Activated CD8-positive, alpha-beta memory T cell treated with anti-CD3 and anti-CD28 coated beads, Interleukin-2, amount 10 ng/mL, durations not matched to agents 7 days and 5 days (primary cell): Measurements from ENCODE around the gene MTRF1L. TPM values are rescaled to one million over a fixed set of nuclear protein-coding genes. Genes with fewer than 3 reads are reported as not detected.
A peak's percentile ranks its signal among the peaks of the same experiment; 100 is the strongest.
"Not testable (repeated sequence)": the region's sequence is repeated elsewhere in the genome, so short reads cannot be mapped to it uniquely, and the experiment has no call there.

Source experiments
- ATAC-seq: fragments of 150-1000 bp; cut with Tn5 transposase; one replicate; pipeline ENCODE4 v1.10.0; 2021; ENCODE audit warnings: moderate library complexity
- CTCF ChIA-PET: fragments of 350-600 bp; sonication (Branson Sonifier 250); formaldehyde crosslinking; loops from one replicate; lab custom pipeline; 2021; ENCODE audit warnings: antibody characterized with exemption; lab: Charles Lee
- DNase-seq: peaks from one replicate; pipeline ENCODE4 v3.0.0-alpha.2; 2020
- H3K27ac Mint-ChIP-seq: one replicate; pipeline ENCODE4 v1.8.0; 2021; ENCODE audit warnings: mild to moderate bottlenecking, mixed read lengths
- H3K27me3 Mint-ChIP-seq: one replicate; pipeline ENCODE4 v1.8.0; 2021; ENCODE audit warnings: mixed read lengths
- H3K36me3 Mint-ChIP-seq: one replicate; pipeline ENCODE4 v1.8.0; 2021; ENCODE audit warnings: mild to moderate bottlenecking, mixed read lengths
- H3K4me1 Mint-ChIP-seq: one replicate; pipeline ENCODE4 v1.8.0; 2021; ENCODE audit warnings: mixed read lengths
- H3K4me3 Mint-ChIP-seq: one replicate; pipeline ENCODE4 v1.8.0; 2021; ENCODE audit warnings: mild to moderate bottlenecking, moderate library complexity, mixed read lengths
- H3K9me3 Mint-ChIP-seq: one replicate; pipeline ENCODE4 v1.8.0; 2022; ENCODE audit warnings: low read depth, mixed read lengths
- total RNA-seq, 2 experiments: library from RNA; stranded (reverse); gene quantifications; one replicate each; pipeline ENCODE4 v1.2.3, GENCODE V29; 2021

Gene MTRF1L
- total RNA-seq, 2 experiments from 2014 or later, result 15.5 to 23.1 TPM

DNA sequence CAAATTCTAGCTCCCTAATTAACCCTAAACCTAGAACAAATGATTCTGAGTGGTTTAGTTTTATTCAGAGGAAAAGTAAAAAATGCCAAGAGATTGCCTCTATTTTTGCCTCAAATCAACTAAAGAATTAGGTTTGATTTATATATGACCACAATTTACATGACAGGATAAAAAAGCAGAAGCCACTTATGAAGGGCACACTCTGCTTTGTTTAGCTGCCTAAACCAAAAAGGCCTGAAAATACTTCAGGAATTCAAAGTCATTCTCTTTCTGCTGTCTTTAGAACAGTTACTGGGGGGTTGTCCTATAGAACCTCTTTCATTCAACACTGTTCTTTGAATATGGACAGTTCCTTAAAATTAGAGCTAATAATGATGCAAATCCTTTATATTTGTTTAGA is 25.0 kb downstream of the MTRF1L start:
- H3K4me3 Mint-ChIP-seq, result no peak overlapping the region
- no peak overlapping the region for H3K27ac Mint-ChIP-seq
- DNase-seq (no peak), ATAC-seq (no peak)
- no peaks in the 10 kb centered on the region for H3K9me3 Mint-ChIP-seq
- H3K4me1 Mint-ChIP-seq, result peaks cover 72% of the 10 kb centered on the region
- CTCF ChIA-PET, result interaction anchor here (0.7 to 1.5 kb wide), 2 partner anchors 30 to 47 kb away, joined by 3 read pairs; no protein-coding TSS in a partner anchor
- no peaks in the 10 kb centered on the region for H3K27me3 Mint-ChIP-seq
- peaks cover 76% of the 10 kb centered on the region for H3K36me3 Mint-ChIP-seq

DNA sequence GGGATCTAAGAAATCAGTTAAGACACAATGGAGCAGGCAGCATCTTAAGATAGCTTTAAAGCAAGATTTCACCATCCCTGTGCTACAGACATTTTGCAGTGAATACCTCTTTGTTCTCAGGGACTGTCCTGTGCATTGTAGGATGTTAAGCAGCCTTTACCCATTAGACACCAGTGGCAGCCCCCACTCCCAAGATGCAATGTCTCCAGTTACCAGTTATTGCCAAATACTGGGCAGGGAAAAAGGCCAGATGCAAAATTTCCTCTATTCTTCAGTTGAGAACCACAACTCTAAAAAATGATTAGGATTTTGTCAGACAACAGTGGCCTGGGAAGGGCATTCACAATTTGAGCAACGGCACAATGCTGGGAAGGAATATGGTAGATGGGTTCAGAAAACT is 25.8 kb downstream of the MTRF1L start:
- H3K4me1 Mint-ChIP-seq, result peaks cover 72% of the 10 kb centered on the region
- H3K4me3 Mint-ChIP-seq, result peak overlapping the region; percentile 28
- no peak for DNase-seq
- H3K9me3 Mint-ChIP-seq, result no peaks in the 10 kb centered on the region
- H3K36me3 Mint-ChIP-seq, result peaks cover 79% of the 10 kb centered on the region
- ATAC-seq, result no peak
- CTCF ChIA-PET, result interaction anchor here (1.5 kb wide), 1 partner anchor 48 kb away, joined by 3 read pairs; no protein-coding TSS in a partner anchor
- H3K27ac Mint-ChIP-seq, result peak overlapping the region; percentile 68
- H3K27me3 Mint-ChIP-seq, result no peaks in the 10 kb centered on the region

DNA sequence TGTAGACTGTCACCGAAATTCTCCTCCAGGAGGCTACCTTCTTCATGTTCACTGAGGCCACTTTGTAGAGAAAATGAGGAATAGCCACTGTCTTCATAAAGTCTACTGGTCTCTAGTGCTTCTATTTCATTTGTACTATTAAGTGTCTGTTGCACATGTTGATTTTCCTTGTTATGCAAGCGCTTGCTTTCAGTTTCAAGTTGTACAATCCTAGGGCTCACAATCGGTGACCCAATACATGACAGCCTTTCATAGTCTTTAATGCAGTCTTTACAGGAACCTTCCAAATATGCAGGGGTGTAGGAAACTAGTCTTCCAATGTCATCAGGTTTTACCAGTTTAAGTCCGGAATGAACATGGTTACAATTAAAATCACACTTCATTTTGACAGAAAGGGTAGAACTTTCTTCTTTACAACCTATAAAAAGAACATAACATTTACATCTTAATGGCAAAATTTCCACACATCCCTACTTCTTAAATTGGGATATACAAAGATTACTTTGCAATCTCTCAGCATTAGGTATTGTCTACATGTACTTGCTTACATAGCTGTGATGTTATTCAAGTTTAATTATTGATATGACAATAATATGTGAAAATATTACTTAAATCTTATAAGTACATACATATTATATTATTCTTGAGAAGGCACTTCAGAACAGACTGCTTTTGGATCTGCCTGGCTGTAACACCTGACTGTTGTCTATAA is 27.1 kb downstream of the MTRF1L start:
- Mint-ChIP-seq H3K36me3 (peaks cover 78% of the 10 kb centered on the region), H3K4me1 (peaks cover 65% of the 10 kb centered on the region), H3K27me3 (no peaks in the 10 kb centered on the region), H3K4me3 (peak overlapping the region; percentile 60), H3K9me3 (no peaks in the 10 kb centered on the region), H3K27ac (peak overlapping the region; percentile 76)
- CTCF ChIA-PET, result no interaction called here
- no peak for DNase-seq
- ATAC-seq, result peak; percentile 69

GRCh38 chr6:152973916-152974315 is 28.6 kb downstream of the MTRF1L start:
- CTCF ChIA-PET, result interaction anchor here (0.9 kb wide), 1 partner anchor 19 kb away, joined by 4 read pairs; no protein-coding TSS in a partner anchor
- Mint-ChIP-seq H3K27me3 (no peaks in the 10 kb centered on the region), H3K9me3 (no peaks in the 10 kb centered on the region), H3K4me3 (no peak overlapping the region), H3K27ac (no peak overlapping the region), H3K36me3 (peaks cover 82% of the 10 kb centered on the region), H3K4me1 (peaks cover 53% of the 10 kb centered on the region)
- DNase-seq (no peak), ATAC-seq (peak; percentile 29)

DNA sequence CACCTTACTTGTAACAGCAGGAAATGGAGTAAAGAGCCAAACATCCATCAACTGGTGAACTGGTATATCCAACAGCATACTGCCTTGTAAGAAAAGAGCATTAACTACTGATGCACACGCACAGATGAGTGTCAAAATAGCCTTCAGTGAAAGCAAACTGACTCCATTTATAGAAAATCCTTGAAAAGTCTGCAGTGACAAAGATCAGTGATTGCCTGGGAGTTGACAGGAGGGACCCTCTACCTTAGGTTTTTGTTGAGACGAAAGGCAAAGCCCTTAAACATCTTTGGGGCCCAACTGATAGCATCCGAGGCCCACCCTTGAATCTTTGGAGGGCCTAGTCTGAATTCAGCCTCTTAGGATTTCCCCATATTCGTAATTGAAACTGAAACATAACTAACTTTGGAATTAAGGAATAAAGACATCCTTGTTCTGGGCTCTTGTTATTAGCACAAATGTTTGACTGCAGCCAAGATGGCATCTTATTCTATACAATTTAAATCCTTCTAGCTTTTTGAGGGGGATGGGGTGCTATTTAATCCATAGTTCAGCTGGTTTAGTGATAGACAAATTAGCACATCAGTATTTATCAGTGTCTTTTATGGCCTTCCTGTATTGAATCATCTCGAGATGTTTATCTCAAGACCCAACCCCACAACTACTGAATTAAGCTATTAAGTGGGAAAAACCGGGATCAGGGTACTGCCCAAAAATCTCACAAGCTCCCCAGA is 32.7 kb downstream of the MTRF1L start:
- Mint-ChIP-seq H3K4me1 (peaks cover 17% of the 10 kb centered on the region), H3K4me3 (no peak overlapping the region), H3K9me3 (no peaks in the 10 kb centered on the region), H3K36me3 (peaks cover 55% of the 10 kb centered on the region), H3K27ac (no peak overlapping the region), H3K27me3 (peaks cover 5% of the 10 kb centered on the region)
- ATAC-seq (no peak), DNase-seq (no peak)
- CTCF ChIA-PET, result interaction anchor here (1.0 kb wide), 1 partner anchor 16 kb away, joined by 3 read pairs; no protein-coding TSS in a partner anchor

DNA sequence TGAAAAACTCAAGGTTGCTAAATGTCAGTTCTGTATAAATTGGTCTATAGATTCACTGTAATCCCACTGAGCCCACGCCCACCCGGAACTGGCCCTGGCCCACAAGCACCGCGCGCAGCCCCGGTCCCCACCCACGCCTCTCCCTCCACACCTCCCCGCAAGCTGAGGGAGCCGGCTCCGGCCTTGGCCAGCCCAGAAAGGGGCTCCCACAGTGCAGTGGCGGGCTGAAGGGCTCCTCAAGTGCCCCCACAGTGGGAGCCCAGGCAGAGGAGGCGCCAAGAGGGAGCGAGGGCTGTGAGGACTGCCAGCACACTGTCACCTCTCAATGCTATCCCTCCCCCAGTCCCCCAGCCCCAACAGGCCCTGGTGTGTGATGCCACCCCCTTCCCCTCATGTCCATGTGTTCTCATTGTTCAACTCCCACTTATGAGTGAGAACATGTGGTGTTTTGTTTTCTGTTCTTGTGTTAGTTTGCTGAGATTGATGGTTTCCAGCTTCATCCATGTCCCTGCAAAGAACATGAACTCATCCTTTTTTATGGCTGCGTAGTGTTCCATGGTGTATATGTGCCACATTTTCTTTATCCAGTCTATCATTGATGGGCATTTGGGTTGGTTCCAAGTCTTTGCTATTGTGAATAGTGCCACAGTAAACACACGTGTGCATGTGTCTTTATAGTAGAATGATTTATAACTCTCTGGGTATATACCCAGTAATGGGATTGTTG is 36.2 kb downstream of the MTRF1L start:
- H3K4me1 Mint-ChIP-seq, H3K4me3 Mint-ChIP-seq, H3K27ac Mint-ChIP-seq, DNase-seq, CTCF ChIA-PET, ATAC-seq, H3K9me3 Mint-ChIP-seq: not testable (repeated sequence)
- Mint-ChIP-seq H3K27me3 (peaks cover 25% of the 10 kb centered on the region), H3K36me3 (peaks cover 25% of the 10 kb centered on the region)

GRCh38 chr6:152959333-152959732 is 43.2 kb downstream of the MTRF1L start:
- no peaks in the 10 kb centered on the region for H3K36me3 Mint-ChIP-seq
- no peaks in the 10 kb centered on the region for H3K9me3 Mint-ChIP-seq
- H3K27ac Mint-ChIP-seq, result no peak overlapping the region
- peaks cover 19% of the 10 kb centered on the region for H3K27me3 Mint-ChIP-seq
- no peaks in the 10 kb centered on the region for H3K4me1 Mint-ChIP-seq
- ATAC-seq, result no peak
- no peak overlapping the region for H3K4me3 Mint-ChIP-seq
- CTCF ChIA-PET, result no interaction called here
- no peak for DNase-seq

- Mint-ChIP-seq H3K27ac (no peak overlapping the region), H3K4me1 (no peaks in the 10 kb centered on the region), H3K4me3 (no peak overlapping the region), H3K36me3 (no peaks in the 10 kb centered on the region), H3K9me3 (no peaks in the 10 kb centered on the region), H3K27me3 (peaks cover 19% of the 10 kb centered on the region)
- CTCF ChIA-PET, result interaction anchor here (1.3 kb wide), 1 partner anchor 10 kb away, joined by 4 read pairs; no protein-coding TSS in a partner anchor
- DNase-seq, result no peak
- no peak for ATAC-seq
These were observed 44.7 kb downstream of the MTRF1L start for GRCh38 chr6:152957796-152958195.

DNA sequence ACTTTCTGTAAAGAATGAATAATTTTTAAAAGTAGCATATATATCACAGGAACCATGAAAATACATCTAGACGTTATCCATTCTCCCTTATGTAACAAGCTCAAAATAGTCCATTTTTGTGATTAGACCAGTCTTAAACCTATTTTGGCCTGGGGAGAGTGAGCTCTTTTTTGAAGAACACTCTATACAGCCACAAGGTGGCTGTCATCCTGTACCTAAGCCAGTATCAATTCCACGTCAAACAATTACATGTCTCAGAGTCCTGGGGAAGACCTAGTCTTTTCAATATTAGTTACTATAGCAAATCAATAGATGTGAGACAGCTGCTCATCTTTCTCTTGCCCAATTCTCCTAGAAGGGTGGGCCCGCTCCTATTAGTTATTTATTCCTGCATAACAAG is 48.1 kb downstream of the MTRF1L start:
- peaks cover 14% of the 10 kb centered on the region for H3K27me3 Mint-ChIP-seq
- H3K9me3 Mint-ChIP-seq, result no peaks in the 10 kb centered on the region
- H3K4me3 Mint-ChIP-seq, result no peak overlapping the region
- CTCF ChIA-PET, result interaction anchor here (0.9 to 1.4 kb wide), 5 partner anchors 9 to 89 kb away, joined by 3 to 6 read pairs (median 4); no protein-coding TSS in a partner anchor
- peaks cover 4% of the 10 kb centered on the region for H3K4me1 Mint-ChIP-seq
- ATAC-seq (no peak), DNase-seq (no peak)
- H3K27ac Mint-ChIP-seq, result no peak overlapping the region
- no peaks in the 10 kb centered on the region for H3K36me3 Mint-ChIP-seq

GRCh38 chr6:152952866-152953509 is 49.5 kb downstream of the MTRF1L start:
- peaks cover 14% of the 10 kb centered on the region for H3K27me3 Mint-ChIP-seq
- no peaks in the 10 kb centered on the region for H3K36me3 Mint-ChIP-seq
- H3K9me3 Mint-ChIP-seq, result no peaks in the 10 kb centered on the region
- peaks cover 7% of the 10 kb centered on the region for H3K4me1 Mint-ChIP-seq
- ATAC-seq, result no peak
- no peak for DNase-seq
- CTCF ChIA-PET, result interaction anchor here (1.2 kb wide), 1 partner anchor 87 kb away, joined by 6 read pairs; no protein-coding TSS in a partner anchor
- no peak overlapping the region for H3K27ac Mint-ChIP-seq
- no peak overlapping the region for H3K4me3 Mint-ChIP-seq

- H3K36me3 Mint-ChIP-seq, result no peaks in the 10 kb centered on the region
- peaks cover 9% of the 10 kb centered on the region for H3K4me1 Mint-ChIP-seq
- H3K9me3 Mint-ChIP-seq, result no peaks in the 10 kb centered on the region
- H3K27me3 Mint-ChIP-seq, result peaks cover 15% of the 10 kb centered on the region
- DNase-seq (no peak), ATAC-seq (peak; percentile 33)
- CTCF ChIA-PET, result no interaction called here
- H3K27ac Mint-ChIP-seq, result no peak overlapping the region
- H3K4me3 Mint-ChIP-seq, result no peak overlapping the region
These were observed 50.5 kb downstream of the MTRF1L start for GRCh38 chr6:152952045-152952444.

DNA sequence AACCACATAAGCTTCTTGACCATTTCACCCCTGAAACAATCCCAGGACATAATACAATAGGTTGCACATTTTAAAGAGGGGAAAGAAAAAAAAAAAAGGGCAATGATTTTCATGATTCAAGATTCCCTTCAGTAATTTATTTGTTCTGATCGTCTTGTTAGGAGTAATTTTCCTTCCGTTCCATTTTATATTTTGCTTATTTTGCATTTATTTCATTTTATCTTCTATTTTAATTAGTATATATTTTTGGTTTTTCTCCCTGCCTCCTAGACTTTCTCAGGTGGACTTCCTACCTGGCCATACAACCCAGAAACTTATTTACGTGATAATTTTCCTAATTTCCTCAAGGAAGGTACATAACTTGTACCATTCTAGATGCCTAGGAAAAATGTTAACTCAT is 52.3 kb downstream of the MTRF1L start:
- peaks cover 22% of the 10 kb centered on the region for H3K27me3 Mint-ChIP-seq
- H3K27ac Mint-ChIP-seq, result no peak overlapping the region
- CTCF ChIA-PET, result interaction anchor here (0.7 to 1.5 kb wide), 2 partner anchors 88 to 1282 kb away, joined by 3 read pairs; no protein-coding TSS in a partner anchor
- no peaks in the 10 kb centered on the region for H3K36me3 Mint-ChIP-seq
- no peak for ATAC-seq
- no peaks in the 10 kb centered on the region for H3K9me3 Mint-ChIP-seq
- peaks cover 9% of the 10 kb centered on the region for H3K4me1 Mint-ChIP-seq
- no peak for DNase-seq
- no peak overlapping the region for H3K4me3 Mint-ChIP-seq
